H1 (cell line): Measurements from ENCODE around the gene BCAS1.

Experiments
- CTCF ChIP-seq, 3 experiments: IDR thresholded peaks; 1 replicate in 2 of 3; 2 replicates in 1 of 3; pipeline versions ENCODE4 v1.5.1 to v1.6.1; 2011; ENCODE audit warnings: low read length in 3 of 3, mild to moderate bottlenecking in 3 of 3, inconsistent platforms in 2 of 3, low read depth in 1 of 3, moderate library complexity in 1 of 3; ENCODE audit not compliant: insufficient read depth in 1 of 3; ENCODE audit errors: control extremely low read depth in 1 of 3
- GABPA ChIP-seq: IDR thresholded peaks from 2 replicates; pipeline ENCODE4 v1.6.1; 2011; ENCODE audit warnings: mild to moderate bottlenecking, low read length, moderate library complexity, borderline replicate concordance; ENCODE audit not compliant: insufficient read depth
- POLR2A ChIP-seq, 2 experiments: IDR thresholded peaks; 1 replicate in 1 of 2; 2 replicates in 1 of 2; pipeline ENCODE4 v1.6.1; 2011; ENCODE audit warnings: low read depth in 2 of 2, low read length in 2 of 2, mild to moderate bottlenecking in 2 of 2; ENCODE audit errors: control extremely low read depth in 1 of 2
- SIN3A ChIP-seq, 2 experiments: IDR thresholded peaks in 1 of 2; conservative IDR thresholded peaks in 1 of 2; 2 replicates each; pipeline ENCODE4 v1.6.1; 2011 to 2012; ENCODE audit warnings: low read length in 2 of 2, improper control_type of control experiment in 1 of 2, low read depth in 1 of 2, mild to moderate bottlenecking in 1 of 2
- TAF1 ChIP-seq: IDR thresholded peaks from 2 replicates; pipeline ENCODE4 v1.6.1; 2011; ENCODE audit warnings: mild to moderate bottlenecking, low read depth, low read length

- TF ChIP-seq GABPA (no peak), CTCF (IDR thresholded peaks at IDR 0.05; ENCODE audit: control extremely low read depth in 1 of 3, insufficient read depth in 1 of 3, low read depth in 1 of 3, low read length in 3 of 3) (no peak), POLR2A (IDR thresholded peaks at IDR 0.05; ENCODE audit: control extremely low read depth in 1 of 2, low read depth in 2 of 2, low read length in 2 of 2) (no peak), TAF1 (no peak), SIN3A (conservative IDR thresholded peaks at IDR 0.05 in 1 of 2, IDR thresholded peaks at IDR 0.05 in 1 of 2; ENCODE audit: low read depth in 1 of 2, low read length in 2 of 2) (no peak)
Observed at GRCh38 chr20:54085425-54085824, 15.0 kb upstream of the BCAS1 start.
